G401 (cell line): ENCODE data around the gene EFCAB14. TPM values are rescaled to one million over a fixed set of nuclear protein-coding genes. Genes with fewer than 3 reads are reported as not detected.

ENCODE experiments used
- DNase-seq: peaks from one replicate; pipeline ENCODE4 v3.0.0-alpha.2; 2015; ENCODE audit warnings: low spot score
- in situ Hi-C: cut with HindIII; loops from 2 replicates; pipeline ENCODE4 v1.10.0; 2016; ENCODE audit warnings: low sequenced_read_pairs, mixed read lengths
- total RNA-seq: library from RNA; depleted of rRNA; stranded (reverse); fragments of >200 nt; shearing (Covaris generic); gene quantifications from 2 replicates; pipeline ENCODE4 v1.2.3, GENCODE V29; 2014

The EFCAB14 gene
- total RNA-seq, 1 experiment from 2014 or later = 28.8 TPM

GRCh38 chr1:46689897-46690296, 29.0 kb downstream of the EFCAB14 start:
- DNase-seq = no peak
- in situ Hi-C loops = no loop called here

GRCh38 chr1:46689356-46689755, 29.6 kb downstream of the EFCAB14 start:
- DNase-seq = peak; percentile 96
- in situ Hi-C loops = no loop called here

- peak; percentile 94 for DNase-seq
- in situ Hi-C loops = no loop called here
Measured at GRCh38 chr1:46687921-46688509, 30.9 kb downstream of the EFCAB14 start.

GRCh38 chr1:46687093-46687659, 31.7 kb downstream of the EFCAB14 start:
- DNase-seq = peak; percentile 89
- in situ Hi-C loops = no loop called here

- in situ Hi-C loops = no loop called here
- DNase-seq = no peak
Measured at GRCh38 chr1:46686255-46686654, 32.7 kb downstream of the EFCAB14 start.

- in situ Hi-C loops = no loop called here
- no peak for DNase-seq
Measured at GRCh38 chr1:46684670-46685069, 34.2 kb downstream of the EFCAB14 start.

GRCh38 chr1:46682064-46682463, 36.9 kb downstream of the EFCAB14 start:
- in situ Hi-C loops = no loop called here
- DNase-seq = no peak

GRCh38 chr1:46681333-46682034, 37.4 kb downstream of the EFCAB14 start:
- in situ Hi-C loops = no loop called here
- no peak for DNase-seq

GRCh38 chr1:46679789-46680573, 38.9 kb downstream of the EFCAB14 start:
- DNase-seq = no peak
- in situ Hi-C loops = no loop called here

- in situ Hi-C loops = no loop called here
- DNase-seq = no peak
Measured at GRCh38 chr1:46677339-46677738, 41.6 kb downstream of the EFCAB14 start.

- in situ Hi-C loops = no loop called here
- DNase-seq = no peak
Measured at GRCh38 chr1:46676531-46676930, 42.4 kb downstream of the EFCAB14 start.

- no peak for DNase-seq
- in situ Hi-C loops = no loop called here
Measured at GRCh38 chr1:46675549-46676314, 43.2 kb downstream of the EFCAB14 start.

GRCh38 chr1:46673749-46674182, 45.1 kb downstream of the EFCAB14 start:
- DNase-seq = no peak
- in situ Hi-C loops = no loop called here

GRCh38 chr1:46672696-46673095, 46.2 kb downstream of the EFCAB14 start:
- no peak for DNase-seq
- in situ Hi-C loops = no loop called here

- in situ Hi-C loops = no loop called here
- DNase-seq = no peak
Measured at GRCh38 chr1:46671554-46671953, 47.4 kb downstream of the EFCAB14 start, which contains the start of gene TEX38. Gene TEX38 (plus strand): TSS chr1:46671854. CDS start chr1:46671935, 81 bp downstream.

GRCh38 chr1:46670134-46670533, 48.8 kb downstream of the EFCAB14 start:
- DNase-seq = no peak
- in situ Hi-C loops = no loop called here

- in situ Hi-C loops = no loop called here
- peak; percentile 79 for DNase-seq
Measured at GRCh38 chr1:46667782-46668760, 50.8 kb downstream of the EFCAB14 start, which contains the start of gene ATPAF1. Gene ATPAF1 (minus strand): TSS chr1:46668364. CDS start chr1:46668322, 42 bp downstream.

- DNase-seq = no peak
- in situ Hi-C loops = no loop called here
Measured at GRCh38 chr1:46665983-46666382, 52.9 kb downstream of the EFCAB14 start.
